ENCODE measurements around the gene FGD4. TPM values are rescaled to one million over a fixed set of nuclear protein-coding genes. Genes with fewer than 3 reads are reported as not detected.

Gene FGD4
- total and polyA plus RNA-seq, 9 of the 15 experiments (the other 6 are each of a cell fraction or from before 2014, with no cell fraction given) = 0.05 to 0.51 (median 0.27) TPM

DNA sequence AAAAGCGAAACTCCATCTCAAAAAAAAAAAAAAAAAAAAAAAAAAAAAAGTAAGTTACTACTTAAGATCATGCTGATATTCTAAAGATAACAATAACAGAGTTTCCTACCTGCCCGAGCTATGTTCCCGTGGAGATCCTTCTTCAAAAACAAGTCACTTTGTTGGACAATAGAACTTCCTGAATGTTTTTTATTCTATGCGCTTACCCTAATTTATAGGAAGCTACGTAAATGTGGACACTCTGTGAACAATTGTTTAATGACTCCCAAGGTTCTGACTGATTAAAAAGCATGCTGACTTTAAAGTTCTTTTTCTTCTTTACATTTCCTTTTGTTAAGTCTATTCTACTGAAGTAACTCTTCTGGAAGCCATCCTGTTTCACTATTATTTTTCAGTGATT, 52.5 kb downstream of the FGD4 start:
- no peak overlapping the region for H3K4me3 ChIP-seq
- intact Hi-C loops (cut with micrococcal nuclease) (loop anchor here (10.0 kb wide), 1 partner anchor 1573 kb away; the partner anchor contains the start of gene ALG10), in situ Hi-C loops (cut with MboI) (loop anchor here (10.0 kb wide), 1 partner anchor 1573 kb away; the partner anchor contains the start of gene ALG10)
- POLR2A ChIA-PET = no interaction called here
- FAIRE-seq = no peak
- no peaks in the 10 kb centered on the region for H3K79me2 ChIP-seq (ENCODE audit: control insufficient read depth, insufficient read depth, low read length)
- no peaks in the 10 kb centered on the region; a peak in 1 of 5 replicates for H3K27me3 ChIP-seq (ENCODE audit: control insufficient read depth in 2 of 2, insufficient read depth in 2 of 2, low read length in 2 of 2)
- H3K9me3 ChIP-seq (replicated peaks; ENCODE audit: control insufficient read depth, insufficient read depth, low read depth, low read length) = no peaks in the 10 kb centered on the region
- no TSS peak for BruUV-seq (replicated peaks)
- TF ChIP-seq ELF4 (CRISPR knock-in tag; IDR thresholded peaks at IDR 0.05) (no peak), NCOA2 (IDR thresholded peaks at IDR 0.05; ENCODE audit: partially characterized antibody in 2 of 2) (no peak), NR3C1 (CRISPR knock-in tag; IDR thresholded peaks at IDR 0.05) (no peak), GABPA (tag; conservative IDR thresholded peaks at IDR 0.05; ENCODE audit: low read depth) (no peak), XRCC4 (IDR thresholded peaks at IDR 0.05; ENCODE audit: extremely low read depth, insufficient read depth, insufficient read length) (no peak), BRD4 (IDR thresholded peaks at IDR 0.05) (no peak), ZC3H4 (CRISPR knock-in tag; IDR thresholded peaks at IDR 0.05; ENCODE audit: borderline replicate concordance) (no peak), RBFOX2 (IDR thresholded peaks at IDR 0.05; ENCODE audit: low read depth, low read length) (no peak), SMARCA5 (IDR thresholded peaks at IDR 0.05) (no peak), RBM15 (IDR thresholded peaks at IDR 0.05; ENCODE audit: insufficient read depth, low read length) (no peak), PTRF (tag; IDR thresholded peaks at IDR 0.05) (no peak)
- TF ChIP-seq, protein P1, sequence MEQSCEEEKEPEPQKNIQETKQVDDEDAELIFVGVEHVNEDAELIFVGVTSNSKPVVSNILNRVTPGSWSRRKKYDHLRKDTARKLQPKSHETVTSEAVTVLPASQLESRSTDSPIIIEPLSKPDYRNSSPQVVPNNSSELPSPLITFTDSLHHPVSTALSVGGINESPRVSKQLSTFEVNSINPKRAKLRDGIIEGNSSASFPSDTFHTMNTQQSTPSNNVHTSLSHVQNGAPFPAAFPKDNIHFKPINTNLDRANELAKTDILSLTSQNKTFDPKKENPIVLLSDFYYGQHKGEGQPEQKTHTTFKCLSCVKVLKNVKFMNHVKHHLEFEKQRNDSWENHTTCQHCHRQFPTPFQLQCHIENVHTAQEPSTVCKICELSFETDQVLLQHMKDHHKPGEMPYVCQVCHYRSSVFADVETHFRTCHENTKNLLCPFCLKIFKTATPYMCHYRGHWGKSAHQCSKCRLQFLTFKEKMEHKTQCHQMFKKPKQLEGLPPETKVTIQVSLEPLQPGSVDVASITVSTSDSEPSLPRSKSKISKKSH (CRISPR knock-in tag; IDR thresholded peaks at IDR 0.05) = no peak
- TF ChIP-seq, protein P2, sequence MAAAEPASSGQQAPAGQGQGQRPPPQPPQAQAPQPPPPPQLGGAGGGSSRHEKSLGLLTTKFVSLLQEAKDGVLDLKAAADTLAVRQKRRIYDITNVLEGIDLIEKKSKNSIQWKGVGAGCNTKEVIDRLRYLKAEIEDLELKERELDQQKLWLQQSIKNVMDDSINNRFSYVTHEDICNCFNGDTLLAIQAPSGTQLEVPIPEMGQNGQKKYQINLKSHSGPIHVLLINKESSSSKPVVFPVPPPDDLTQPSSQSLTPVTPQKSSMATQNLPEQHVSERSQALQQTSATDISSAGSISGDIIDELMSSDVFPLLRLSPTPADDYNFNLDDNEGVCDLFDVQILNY (CRISPR knock-in tag; IDR thresholded peaks at IDR 0.05) = no peak
- TF ChIP-seq, protein P3, sequence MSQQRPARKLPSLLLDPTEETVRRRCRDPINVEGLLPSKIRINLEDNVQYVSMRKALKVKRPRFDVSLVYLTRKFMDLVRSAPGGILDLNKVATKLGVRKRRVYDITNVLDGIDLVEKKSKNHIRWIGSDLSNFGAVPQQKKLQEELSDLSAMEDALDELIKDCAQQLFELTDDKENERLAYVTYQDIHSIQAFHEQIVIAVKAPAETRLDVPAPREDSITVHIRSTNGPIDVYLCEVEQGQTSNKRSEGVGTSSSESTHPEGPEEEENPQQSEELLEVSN (IDR thresholded peaks at IDR 0.05; ENCODE audit: borderline replicate concordance in 1 of 2, extremely low read depth in 1 of 2, insufficient read depth in 1 of 2, insufficient read length in 1 of 2, low read depth in 1 of 2, low read length in 1 of 2, poor library complexity in 1 of 2, severe bottlenecking in 1 of 2) = no peak
- TF ChIP-seq, protein P4, sequence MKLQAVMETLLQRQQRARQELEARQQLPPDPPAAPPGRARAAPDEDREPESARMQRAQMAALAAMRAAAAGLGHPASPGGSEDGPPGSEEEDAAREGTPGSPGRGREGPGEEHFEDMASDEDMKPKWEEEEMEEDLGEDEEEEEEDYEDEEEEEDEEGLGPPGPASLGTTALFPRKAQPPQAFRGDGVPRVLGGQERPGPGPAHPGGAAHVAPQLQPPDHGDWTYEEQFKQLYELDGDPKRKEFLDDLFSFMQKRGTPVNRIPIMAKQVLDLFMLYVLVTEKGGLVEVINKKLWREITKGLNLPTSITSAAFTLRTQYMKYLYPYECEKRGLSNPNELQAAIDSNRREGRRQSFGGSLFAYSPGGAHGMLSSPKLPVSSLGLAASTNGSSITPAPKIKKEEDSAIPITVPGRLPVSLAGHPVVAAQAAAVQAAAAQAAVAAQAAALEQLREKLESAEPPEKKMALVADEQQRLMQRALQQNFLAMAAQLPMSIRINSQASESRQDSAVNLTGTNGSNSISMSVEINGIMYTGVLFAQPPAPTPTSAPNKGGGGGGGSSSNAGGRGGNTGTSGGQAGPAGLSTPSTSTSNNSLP (IDR thresholded peaks at IDR 0.05; ENCODE audit: borderline replicate concordance, low read depth, low read length) = no peak
- TF ChIP-seq, protein P5, sequence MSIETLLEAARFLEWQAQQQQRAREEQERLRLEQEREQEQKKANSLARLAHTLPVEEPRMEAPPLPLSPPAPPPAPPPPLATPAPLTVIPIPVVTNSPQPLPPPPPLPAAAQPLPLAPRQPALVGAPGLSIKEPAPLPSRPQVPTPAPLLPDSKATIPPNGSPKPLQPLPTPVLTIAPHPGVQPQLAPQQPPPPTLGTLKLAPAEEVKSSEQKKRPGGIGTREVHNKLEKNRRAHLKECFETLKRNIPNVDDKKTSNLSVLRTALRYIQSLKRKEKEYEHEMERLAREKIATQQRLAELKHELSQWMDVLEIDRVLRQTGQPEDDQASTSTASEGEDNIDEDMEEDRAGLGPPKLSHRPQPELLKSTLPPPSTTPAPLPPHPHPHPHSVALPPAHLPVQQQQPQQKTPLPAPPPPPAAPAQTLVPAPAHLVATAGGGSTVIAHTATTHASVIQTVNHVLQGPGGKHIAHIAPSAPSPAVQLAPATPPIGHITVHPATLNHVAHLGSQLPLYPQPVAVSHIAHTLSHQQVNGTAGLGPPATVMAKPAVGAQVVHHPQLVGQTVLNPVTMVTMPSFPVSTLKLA (conservative IDR thresholded peaks at IDR 0.05) = no peak
- DNase-seq (ENCODE audit: extremely low read depth in 1 of 4, low spot score in 3 of 4) = no peak
- H3K9ac ChIP-seq (ENCODE audit: insufficient read depth in 1 of 2, low read depth in 2 of 2, low read length in 2 of 2) = no peak overlapping the region
- ATAC-seq = no peak
- no peaks in the 10 kb centered on the region for H3K4me1 ChIP-seq (replicated peaks in 1 of 2; ENCODE audit: control insufficient read depth in 2 of 2, insufficient read depth in 2 of 2, low read length in 2 of 2)
- no peak overlapping the region for H3K27ac ChIP-seq (ENCODE audit: extremely low read depth, low read depth, low read length)
- no peaks in the 10 kb centered on the region for H3K9me1 ChIP-seq (ENCODE audit: control insufficient read depth, insufficient read depth, low read length)
- no peaks in the 10 kb centered on the region for H3K36me3 ChIP-seq (ENCODE audit: control insufficient read depth, insufficient read depth, low read length)
- H4K20me1 ChIP-seq (replicated peaks; ENCODE audit: control insufficient read depth, insufficient read depth, low read length) = no peaks in the 10 kb centered on the region
- 7% methylated on average over 5 of the region's 5 CpGs for WGBS (ENCODE audit: insufficient coverage, low coverage, missing lambda C conversion rate)
- no peak overlapping the region for H3K4me2 ChIP-seq (ENCODE audit: insufficient read depth, low read length)
- CTCF ChIA-PET (ENCODE audit: low intra/inter-chr PET ratio) = no interaction called here
- H2AFZ ChIP-seq (ENCODE audit: low read depth, low read length) = no peak overlapping the region

Data from K562 (cell line).